ENCODE measurements around the gene SPOUT1. TPM values are rescaled to one million over a fixed set of nuclear protein-coding genes. Genes with fewer than 3 reads are reported as not detected.
A peak's percentile ranks its signal among the peaks of the same experiment; 100 is the strongest.

The SPOUT1 gene
- total and polyA plus RNA-seq, 10 of the 15 experiments (the other 5 are each of a cell fraction or from before 2014, with no cell fraction given): 5.7 to 95.0 (median 40.6) TPM

- Histone ChIP-seq H3K4me1 (ENCODE audit: control insufficient read depth, insufficient read depth, low read length) (peaks cover 7% of the 10 kb centered on the region; the same call in 1 of the 2 replicates), H4K20me1 (ENCODE audit: control insufficient read depth, insufficient read depth) (no peaks in the 10 kb centered on the region), H3K36me3 (ENCODE audit: control insufficient read depth in 2 of 2, insufficient read depth in 2 of 2, low read length in 1 of 2) (peaks cover 7 to 8% of the 10 kb centered on the region in 2 experiments; a peak in 3 of 4 replicates), H3K79me2 (ENCODE audit: control insufficient read depth, insufficient read depth, low read length) (peaks cover 3% of the 10 kb centered on the region; the same call in 1 of the 2 replicates), H3K4me2 (ENCODE audit: control insufficient read depth, insufficient read depth) (peak within 1 kb of the TSS; percentile 97), H3K4me3 (peak within 1 kb of the TSS; percentile 60), H3K27ac (ENCODE audit: control insufficient read depth, insufficient read depth) (peak within 1 kb of the TSS; percentile 60), H3K9ac (ENCODE audit: control insufficient read depth, insufficient read depth, low read length) (peak within 1 kb of the TSS; percentile 45), H3K9me3 (replicated peaks; ENCODE audit: control insufficient read depth, insufficient read depth, low read length) (no peaks in the 10 kb centered on the region), H2AFZ (ENCODE audit: control insufficient read depth, low read depth, low read length) (peak within 1 kb of the TSS; percentile 96), H3K27me3 (replicated peaks in 1 of 2; ENCODE audit: control insufficient read depth in 2 of 2, insufficient read depth in 2 of 2, low read length in 1 of 2) (no peaks in the 10 kb centered on the region)
- peak; percentile 94 for DNase-seq (ENCODE audit: low read depth, low spot score)
- RAD21 ChIA-PET (ENCODE audit: unreplicated experiment): interaction anchor here (0.6 to 1.8 kb wide), 20 partner anchors 8 to 448 kb away, joined by 3 to 12 read pairs (median 3); partner anchors contain the start of genes KYAT1, ODF2, PKN3 and SPOUT1
- ATAC-seq: peak; percentile 96
- POLR2A ChIA-PET: interaction anchor here (0.6 to 2.5 kb wide), 14 partner anchors 9 to 267 kb away, joined by 3 to 15 read pairs (median 6); partner anchors contain the start of genes SPOUT1, ZDHHC12 and ZER1
- peak; percentile 96 for FAIRE-seq
- in situ Hi-C loops (cut with MboI): no loop called here
- intact Hi-C loops (cut with micrococcal nuclease; ENCODE audit: unreplicated experiment): loop anchor here (10.0 kb wide), 1 partner anchor 173 kb away; no protein-coding TSS in a partner anchor
- under 1% methylated on average over 59 of the region's 70 CpGs for WGBS (ENCODE audit: insufficient coverage, insufficient replicate concordance, low lambda C conversion rate, missing lambda C conversion rate)
- TSS peak; percentile 66 for BruUV-seq (replicated peaks)
- SMC1A ChIA-PET (ENCODE audit: uncharacterized antibody, unreplicated experiment): interaction anchor here (0.5 to 1.8 kb wide), 9 partner anchors 10 to 120 kb away, joined by 3 to 8 read pairs (median 4); partner anchors contain the start of gene SPOUT1
- CTCF ChIA-PET: interaction anchor here (0.6 to 3.3 kb wide), 38 partner anchors 8 to 448 kb away, joined by 3 to 29 read pairs (median 4); partner anchors contain the start of genes CERCAM, IER5L, PKN3 and SPOUT1
- peak; percentile 9 to 31; a peak in 3 of 4 replicates for TF ChIP-seq BHLHE40 (IDR thresholded peaks at IDR 0.05; ENCODE audit: borderline replicate concordance in 1 of 2, low read depth in 2 of 2, low read length in 1 of 2)
- TF ChIP-seq POLR2A (IDR thresholded peaks at IDR 0.05; ENCODE audit: low read depth, low read length): peak; percentile 82
- TF ChIP-seq MYB (IDR thresholded peaks at IDR 0.05; ENCODE audit: borderline replicate concordance, low read depth, low read length): no peak
- peak; percentile 94 for TF ChIP-seq ZNF207 (IDR thresholded peaks at IDR 0.05; ENCODE audit: borderline replicate concordance)
- TF ChIP-seq E2F4 (IDR thresholded peaks at IDR 0.05; ENCODE audit: low read depth, low read length): no peak
- no peak for TF ChIP-seq MTA3 (IDR thresholded peaks at IDR 0.05; ENCODE audit: borderline replicate concordance, low read length)
- TF ChIP-seq SRF (IDR thresholded peaks at IDR 0.05; ENCODE audit: low read depth in 2 of 2, low read length in 2 of 2): peak in 1 of 2 experiments; percentile 65; a peak in 1 of 4 replicates
- peak; percentile 26; the same call in 1 of the 2 replicates for TF ChIP-seq HCFC1 (IDR thresholded peaks at IDR 0.05; ENCODE audit: low read length)
- TF ChIP-seq CBFB (IDR thresholded peaks at IDR 0.05; ENCODE audit: low read depth): no peak; the same call in 1 of the 2 replicates
- no peak for TF ChIP-seq ZBTB4 (CRISPR knock-in tag; IDR thresholded peaks at IDR 0.05)
- TF ChIP-seq YY1 (IDR thresholded peaks at IDR 0.05; ENCODE audit: low read depth, low read length): peak; percentile 69; the same call in 1 of the 2 replicates
- TF ChIP-seq SIN3A (IDR thresholded peaks at IDR 0.05; ENCODE audit: low read depth, low read length): no peak; the same call in 1 of the 2 replicates
- TF ChIP-seq ZBTB33 (IDR thresholded peaks at IDR 0.05): no peak
- TF ChIP-seq SPI1 (IDR thresholded peaks at IDR 0.05; ENCODE audit: borderline replicate concordance, insufficient read depth, low read depth, low read length): no peak
- no peak for TF ChIP-seq EP300 (IDR thresholded peaks at IDR 0.05; ENCODE audit: borderline replicate concordance in 1 of 2, control insufficient read depth in 1 of 2, low read depth in 2 of 2, low read length in 2 of 2)
- TF ChIP-seq STAT3 (IDR thresholded peaks at IDR 0.05; ENCODE audit: low read depth, low read length): no peak
Measured at GRCh38 chr9:128818099-128818838, 11.3 kb downstream of the SPOUT1 start, which contains the start of gene ENDOG. TSS of gene ENDOG (plus strand) at chr9:128818500. CDS start at chr9:128818685, 185 bp downstream.

Data from GM12878 (cell line).